C4-2B (cell line): ENCODE results near the gene SALL1.

Experiments used
- H3K27ac ChIP-seq: fragments of 450-650 bp; 2 replicates; pipeline ENCODE4 v1.5.1; 2017
- CTCF ChIP-seq: fragments of 450-650 bp; conservative IDR thresholded peaks from 2 replicates; pipeline ENCODE4 v1.5.1; 2017; ENCODE audit warnings: mild to moderate bottlenecking
- ZFX ChIP-seq: fragments of 450-650 bp; IDR thresholded peaks from 2 replicates; pipeline ENCODE4 v1.6.1; 2017

Gene SALL1

GRCh38 chr16:51119973-51120729 lies 30.9 kb downstream of the SALL1 start:
- H3K27ac ChIP-seq: no peak overlapping the region
- TF ChIP-seq ZFX (no peak), CTCF (no peak)

- no peak overlapping the region for H3K27ac ChIP-seq
- TF ChIP-seq ZFX: no peak
- TF ChIP-seq CTCF: no peak
Observed at GRCh38 chr16:51119556-51119955, 31.5 kb downstream of the SALL1 start.

- no peak for TF ChIP-seq CTCF
- TF ChIP-seq ZFX: no peak
- H3K27ac ChIP-seq: no peak overlapping the region
Observed at GRCh38 chr16:51116353-51116752, 34.7 kb downstream of the SALL1 start.

GRCh38 chr16:51114382-51114781 lies 36.7 kb downstream of the SALL1 start:
- no peak overlapping the region for H3K27ac ChIP-seq
- no peak for TF ChIP-seq ZFX
- TF ChIP-seq CTCF: no peak

GRCh38 chr16:51113236-51114125 lies 37.6 kb downstream of the SALL1 start:
- no peak overlapping the region for H3K27ac ChIP-seq
- TF ChIP-seq ZFX: no peak
- no peak for TF ChIP-seq CTCF

GRCh38 chr16:51112323-51112722 lies 38.7 kb downstream of the SALL1 start:
- no peak overlapping the region for H3K27ac ChIP-seq
- TF ChIP-seq CTCF: no peak
- TF ChIP-seq ZFX: no peak

- TF ChIP-seq CTCF (no peak), ZFX (no peak)
Observed at GRCh38 chr16:51111759-51112158, 39.3 kb downstream of the SALL1 start.

More at GRCh38 chr16:51111759-51112158, 39.3 kb downstream of the SALL1 start:
- no peak overlapping the region for H3K27ac ChIP-seq
